ENCODE results near the gene CNN3.

CNN3 gene

DNA sequence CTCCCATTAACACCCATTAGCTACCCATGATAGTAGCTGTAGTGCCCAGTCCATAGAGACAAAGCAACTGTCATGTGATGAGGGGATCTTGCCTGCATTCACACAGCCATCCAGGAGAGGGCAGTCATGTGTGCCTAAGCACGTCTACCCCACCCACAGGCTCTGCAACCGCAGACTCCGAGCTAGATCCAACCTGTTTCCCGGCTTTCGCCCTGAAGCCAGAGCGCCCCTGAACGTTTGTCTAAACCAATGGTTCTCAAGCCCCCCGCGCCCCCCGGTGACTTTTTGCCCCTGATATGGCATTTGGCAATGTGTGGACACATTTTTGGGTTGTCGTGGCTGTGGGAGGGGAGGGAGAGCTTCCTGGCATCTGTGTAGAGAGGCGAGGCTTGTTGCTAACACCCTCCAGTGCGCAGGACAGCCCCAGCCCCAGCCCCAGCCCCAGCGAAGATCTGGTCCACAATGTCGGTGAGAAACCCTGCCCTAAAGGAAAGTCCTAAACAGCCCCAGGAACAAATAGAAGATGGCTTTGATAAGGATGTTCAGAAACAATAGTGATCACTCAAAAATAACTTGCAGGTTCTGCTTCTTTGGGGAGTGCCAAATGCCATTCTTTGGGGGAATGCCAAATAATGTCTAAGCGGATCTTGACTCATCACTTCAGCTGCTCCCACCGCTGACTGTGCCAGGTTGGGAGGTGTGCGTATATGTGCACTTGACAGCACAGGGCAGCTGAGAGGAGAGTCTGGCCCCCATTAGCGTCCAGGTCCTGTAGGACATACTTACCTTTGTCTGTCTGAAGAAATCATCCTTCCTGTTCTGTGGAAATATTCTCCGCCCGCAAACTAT, 72.2 kb downstream of the CNN3 start:
- peak; percentile 86 to 89 for DNase-seq

DNA sequence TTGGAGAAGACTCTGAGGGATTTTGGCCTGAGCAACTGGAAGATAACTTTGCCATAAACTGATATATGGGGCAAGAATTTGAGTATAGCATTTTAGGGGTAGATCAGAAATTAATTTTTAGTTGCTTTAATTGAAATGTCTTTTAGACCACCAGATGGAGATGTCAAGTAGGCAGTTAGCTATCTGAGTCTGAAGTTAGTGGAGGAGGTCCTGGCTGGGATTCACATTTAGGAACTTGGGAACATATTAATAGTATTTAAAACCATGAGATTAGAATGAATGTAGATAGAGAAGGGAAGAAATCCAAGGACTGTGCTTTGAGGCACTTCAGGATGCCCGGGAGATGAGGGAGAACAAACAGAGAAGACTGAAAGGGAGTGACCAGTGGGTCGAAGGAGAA, 74.1 kb downstream of the CNN3 start:
- DNase-seq: no peak

DNA sequence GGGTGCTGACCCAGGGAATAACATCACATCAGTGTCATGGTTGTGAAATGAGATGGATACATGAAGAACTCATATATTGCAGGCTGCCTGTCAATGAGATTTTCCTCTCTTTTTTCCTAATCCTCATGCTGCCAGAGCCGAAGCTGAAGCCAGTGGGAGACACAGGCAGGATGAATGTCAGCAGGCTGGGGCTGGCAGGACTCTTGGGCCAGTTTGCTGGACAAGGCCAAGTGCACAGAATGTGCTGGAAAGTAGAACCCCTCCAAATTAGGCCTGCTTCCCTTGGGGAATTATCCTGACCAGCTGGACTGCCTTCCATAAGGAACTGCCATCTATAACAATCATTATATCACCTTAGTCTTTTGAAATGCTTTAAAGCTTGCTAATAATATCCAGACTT, 75.3 kb downstream of the CNN3 start:
- no peak for DNase-seq
